OCI-LY1 (cell line): Measurements from ENCODE around the gene LVRN.
A peak's percentile ranks its signal among the peaks of the same experiment; 100 is the strongest.

Source experiments
- H2AFZ ChIP-seq: fragments of 200-600 bp; sonication (generic), shearing (Covaris generic); 2 replicates; pipeline ENCODE4 v1.6.0; 2014; ENCODE audit warnings: antibody characterized with exemption, mild to moderate bottlenecking, low read length
- H3F3A ChIP-seq: fragments of 200-600 bp; sonication (generic), shearing (Covaris generic); 2 replicates; pipeline ENCODE4 v1.6.0; 2014; ENCODE audit warnings: mild to moderate bottlenecking, antibody characterized with exemption, low read length, moderate library complexity; ENCODE audit not compliant: insufficient read depth
- H3K27ac ChIP-seq: fragments of 200-600 bp; sonication (generic); 2 replicates; pipeline ENCODE4 v1.5.1; 2014; ENCODE audit warnings: low read length, mixed run types, mild to moderate bottlenecking, low read depth; ENCODE audit not compliant: poor library complexity, severe bottlenecking
- H3K27me3 ChIP-seq: fragments of 200-600 bp; sonication (generic); 2 replicates; pipeline ENCODE4 v1.6.0; 2014; ENCODE audit warnings: antibody characterized with exemption, mild to moderate bottlenecking, low read length, moderate library complexity; ENCODE audit not compliant: insufficient read depth
- H3K36me3 ChIP-seq: fragments of 200-600 bp; sonication (generic); 2 replicates; pipeline ENCODE4 v1.6.1; 2014; ENCODE audit warnings: mild to moderate bottlenecking, antibody characterized with exemption, low read length, moderate library complexity, mixed read lengths; ENCODE audit not compliant: insufficient read depth
- H3K4me1 ChIP-seq: fragments of 200-600 bp; sonication (generic); 2 replicates; pipeline ENCODE4 v1.5.1; 2014; ENCODE audit warnings: mild to moderate bottlenecking, low read length, moderate library complexity; ENCODE audit not compliant: insufficient read depth, severe bottlenecking
- H3K4me2 ChIP-seq: fragments of 200-600 bp; sonication (generic), shearing (Covaris generic); 2 replicates; pipeline ENCODE4 v1.6.1; 2014; ENCODE audit warnings: low read length
- H3K4me3 ChIP-seq: fragments of 200-600 bp; sonication (generic); 2 replicates; pipeline ENCODE4 v1.5.1; 2014; ENCODE audit warnings: low read length, low read depth, mild to moderate bottlenecking, mixed read lengths; ENCODE audit not compliant: poor library complexity, severe bottlenecking
- H3K79me2 ChIP-seq: fragments of 200-600 bp; shearing (Covaris generic); 2 replicates; pipeline ENCODE4 v1.6.1; 2016; ENCODE audit warnings: mixed run types, low read length, mixed read lengths; ENCODE audit not compliant: insufficient read depth
- H3K9ac ChIP-seq: fragments of 200-600 bp; sonication (generic), shearing (Covaris generic); 2 replicates; pipeline ENCODE4 v1.6.1; 2014; ENCODE audit warnings: mild to moderate bottlenecking, low read length, mixed read lengths
- H3K9me2 ChIP-seq: fragments of 200-600 bp; sonication (generic), shearing (Covaris generic); 2 replicates; pipeline ENCODE4 v1.6.1; 2014; ENCODE audit warnings: low read depth, mild to moderate bottlenecking, low read length, mixed read lengths
- H3K9me3 ChIP-seq: fragments of 200-600 bp; shearing (Covaris generic); 2 replicates; pipeline ENCODE4 v1.6.1; 2014; ENCODE audit warnings: low read length, mixed read lengths
- H4K20me1 ChIP-seq: fragments of 200-600 bp; sonication (generic), shearing (Covaris generic); 2 replicates; pipeline ENCODE4 v1.6.0; 2016; ENCODE audit warnings: mild to moderate bottlenecking, low read length; ENCODE audit not compliant: insufficient read depth
- CTCF ChIP-seq: fragments of 200-600 bp; sonication (generic), shearing (Covaris generic); IDR thresholded peaks from 2 replicates; pipeline ENCODE4 v1.5.1; 2017; ENCODE audit warnings: mild to moderate bottlenecking, antibody characterized with exemption, low read length, moderate library complexity, mixed read lengths
- EZH2 ChIP-seq: fragments of 200-600 bp; sonication (generic), shearing (Covaris generic); IDR thresholded peaks from 2 replicates; pipeline ENCODE4 v1.8.0; 2017; ENCODE audit warnings: borderline replicate concordance, mixed run types, mild to moderate bottlenecking, antibody characterized with exemption, low read length, moderate library complexity, mixed read lengths

Gene LVRN

GRCh38 chr5:116063950-116064349 is 101.7 kb downstream of the LVRN start:
- Histone ChIP-seq H3K79me2 (no peaks in the 10 kb centered on the region), H3K4me2 (no peak overlapping the region), H4K20me1 (no peaks in the 10 kb centered on the region), H3K27ac (no peak overlapping the region), H3F3A (no peaks in the 10 kb centered on the region), H3K4me3 (no peak overlapping the region), H3K36me3 (no peaks in the 10 kb centered on the region), H3K9me3 (no peaks in the 10 kb centered on the region), H2AFZ (no peak overlapping the region), H3K9me2 (no peaks in the 10 kb centered on the region), H3K9ac (no peak overlapping the region), H3K4me1 (no peaks in the 10 kb centered on the region), H3K27me3 (no peaks in the 10 kb centered on the region)
- TF ChIP-seq CTCF: no peak
- no peak for TF ChIP-seq EZH2

- Histone ChIP-seq H3F3A (no peaks in the 10 kb centered on the region), H4K20me1 (no peaks in the 10 kb centered on the region), H3K27ac (no peak overlapping the region), H3K4me2 (no peak overlapping the region), H3K4me3 (no peak overlapping the region), H3K79me2 (no peaks in the 10 kb centered on the region), H3K9ac (no peak overlapping the region), H2AFZ (no peak overlapping the region), H3K9me3 (no peaks in the 10 kb centered on the region), H3K4me1 (no peaks in the 10 kb centered on the region), H3K27me3 (no peaks in the 10 kb centered on the region), H3K36me3 (no peaks in the 10 kb centered on the region), H3K9me2 (no peaks in the 10 kb centered on the region)
- TF ChIP-seq EZH2 (no peak), CTCF (peak; percentile 85)
Measured at GRCh38 chr5:116068028-116068632, 105.9 kb downstream of the LVRN start.

- H4K20me1 ChIP-seq: no peaks in the 10 kb centered on the region
Measured at GRCh38 chr5:116071211-116071610, 108.9 kb downstream of the LVRN start.

More at GRCh38 chr5:116071211-116071610, 108.9 kb downstream of the LVRN start:
- Histone ChIP-seq H3K4me2 (no peak overlapping the region), H3K4me1 (peaks cover 5% of the 10 kb centered on the region), H3K9me3 (no peaks in the 10 kb centered on the region), H3K27me3 (no peaks in the 10 kb centered on the region), H3K4me3 (no peak overlapping the region), H2AFZ (no peak overlapping the region), H3K36me3 (no peaks in the 10 kb centered on the region), H3K79me2 (no peaks in the 10 kb centered on the region), H3F3A (no peaks in the 10 kb centered on the region), H3K9ac (no peak overlapping the region), H3K27ac (no peak overlapping the region), H3K9me2 (no peaks in the 10 kb centered on the region)
- no peak for TF ChIP-seq EZH2
- TF ChIP-seq CTCF: no peak
